Kidney epithelial cell (primary cell): ENCODE measurements around the gene CAMK4. TPM values are rescaled to one million over a fixed set of nuclear protein-coding genes. Genes with fewer than 3 reads are reported as not detected.

Experiments
- DNase-seq: peaks from one replicate; pipeline ENCODE4 v3.0.0-alpha.2; 2010; ENCODE audit warnings: low read depth
- H3K27me3 ChIP-seq: 2 replicates; pipeline ENCODE4 v1.6.0; 2011; ENCODE audit warnings: low read length; ENCODE audit not compliant: control insufficient read depth, insufficient read depth
- H3K36me3 ChIP-seq: 2 replicates; pipeline ENCODE4 v1.5.1; 2011; ENCODE audit warnings: low read length; ENCODE audit not compliant: control insufficient read depth, insufficient read depth
- H3K4me3 ChIP-seq: 2 replicates; pipeline ENCODE4 v1.5.1; 2011; ENCODE audit warnings: low read depth, mild to moderate bottlenecking, control low read depth, low read length
- CTCF ChIP-seq: IDR thresholded peaks from 2 replicates; pipeline ENCODE4 v1.5.1; 2011; ENCODE audit warnings: mild to moderate bottlenecking, moderate library complexity, low read length, control low read depth, inconsistent platforms; ENCODE audit not compliant: insufficient read depth, poor library complexity, severe bottlenecking
- total RNA-seq: library from RNA; depleted of rRNA; stranded (reverse); fragments of >200 nt; gene quantifications from 2 replicates; pipeline ENCODE4 v1.2.3, GENCODE V29; 2015

The CAMK4 gene
- total RNA-seq, 1 donor from 2014 or later: 0.75 TPM

GRCh38 chr5:111507276-111507675 lies 283.1 kb downstream of the CAMK4 start:
- H3K36me3 ChIP-seq: no peaks in the 10 kb centered on the region
- DNase-seq: no peak
- H3K27me3 ChIP-seq: no peaks in the 10 kb centered on the region
- no peak for TF ChIP-seq CTCF
- no peak overlapping the region for H3K4me3 ChIP-seq

DNA sequence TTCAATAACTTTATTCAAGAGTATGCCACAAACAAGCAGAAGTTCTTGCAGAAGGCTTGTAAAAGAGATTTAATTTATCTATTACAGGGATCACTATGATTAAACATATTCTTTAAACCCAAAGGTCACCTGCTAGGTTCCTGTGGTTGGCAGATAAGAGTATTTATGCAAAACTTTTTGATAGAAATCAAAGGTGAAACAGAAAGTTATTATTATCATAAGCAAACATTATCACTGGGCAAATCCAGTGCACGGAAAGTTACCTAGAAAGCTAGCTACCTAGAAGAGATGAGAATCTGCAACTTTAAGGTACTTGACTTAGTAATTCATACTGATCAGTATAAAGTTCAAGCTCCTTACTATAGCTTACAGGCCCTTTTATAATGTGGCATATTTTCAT lies 284.9 kb downstream of the CAMK4 start:
- no peaks in the 10 kb centered on the region for H3K27me3 ChIP-seq
- H3K36me3 ChIP-seq: no peaks in the 10 kb centered on the region
- no peak for TF ChIP-seq CTCF
- peak overlapping the region; percentile 98 for H3K4me3 ChIP-seq
- DNase-seq: no peak

DNA sequence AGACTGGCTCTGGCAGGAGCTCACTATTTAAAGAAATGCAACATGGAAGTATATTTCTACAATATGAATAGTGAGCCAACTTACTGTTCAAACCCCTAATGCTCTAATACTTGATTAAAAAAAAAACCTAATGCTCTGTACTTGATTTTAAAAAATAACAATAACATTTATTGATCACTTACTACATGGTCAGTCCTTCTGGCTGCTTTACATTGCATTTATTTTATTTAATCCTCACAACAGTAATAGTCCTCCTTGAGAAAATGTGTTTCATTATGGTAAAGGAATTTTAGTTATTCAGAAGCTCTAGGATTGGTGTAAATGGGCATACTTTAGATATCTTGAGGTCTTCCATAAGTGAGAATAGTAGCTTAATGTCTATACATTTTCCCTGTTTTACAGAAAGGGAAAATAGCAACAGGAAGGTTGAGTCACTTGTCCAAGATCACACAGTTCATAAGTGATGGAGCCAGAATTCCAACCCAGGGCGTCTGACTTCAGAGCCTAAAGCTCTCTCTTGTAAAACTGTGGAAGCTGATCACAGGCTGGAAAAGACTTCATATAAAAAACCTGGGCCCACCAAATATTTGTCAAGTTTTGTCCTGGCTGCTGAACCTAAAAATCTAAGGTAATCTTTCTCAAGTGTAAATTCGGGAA lies 287.1 kb downstream of the CAMK4 start:
- Histone ChIP-seq H3K27me3 (no peaks in the 10 kb centered on the region), H3K4me3 (peak overlapping the region; percentile 98), H3K36me3 (no peaks in the 10 kb centered on the region)
- DNase-seq: no peak
- no peak for TF ChIP-seq CTCF

GRCh38 chr5:111511831-111512374 lies 287.7 kb downstream of the CAMK4 start:
- DNase-seq: no peak
- no peak for TF ChIP-seq CTCF
- no peaks in the 10 kb centered on the region for H3K36me3 ChIP-seq
- H3K4me3 ChIP-seq: peak overlapping the region; percentile 98
- H3K27me3 ChIP-seq: no peaks in the 10 kb centered on the region

DNA sequence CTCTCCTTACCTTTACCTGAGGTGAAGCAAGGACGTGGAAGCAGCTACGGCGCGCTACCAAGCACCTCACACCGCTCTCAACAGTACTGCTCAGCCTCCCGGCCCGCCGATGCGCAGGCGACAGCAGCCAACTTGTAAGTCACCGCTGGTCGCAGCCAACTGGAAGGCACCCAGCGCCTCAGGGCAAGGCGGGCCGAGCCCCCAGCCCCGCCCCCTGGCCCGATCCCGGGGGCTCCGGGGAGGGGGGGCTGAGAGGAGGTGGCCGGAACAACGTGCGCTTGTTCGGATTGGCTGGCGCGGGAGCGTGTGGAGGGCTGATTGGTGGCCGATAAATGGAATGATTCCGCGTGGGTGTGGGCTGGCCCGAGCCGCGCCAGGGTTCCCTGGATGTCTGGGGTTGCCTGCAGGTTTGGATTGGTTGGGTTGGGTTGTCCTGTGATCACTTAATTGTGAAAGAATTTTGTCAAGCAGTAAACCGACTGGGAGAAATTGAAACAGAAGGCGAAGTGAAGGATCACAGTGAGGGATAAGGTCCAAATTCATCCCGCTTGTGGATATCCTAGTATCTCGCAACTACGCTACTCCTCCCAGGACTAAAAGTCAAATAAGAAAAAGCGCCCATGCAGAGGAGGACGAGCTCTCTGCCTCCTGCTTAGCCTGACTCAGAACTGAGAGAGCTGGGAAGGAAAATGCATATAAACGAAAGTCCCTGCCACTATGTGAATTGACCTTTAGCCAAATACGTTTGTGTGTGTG lies 288.4 kb downstream of the CAMK4 start, which contains the start of gene STARD4:
TSS of gene STARD4 (minus strand) at position 161 of the 756 bp plus-strand sequence. CDS start 5,102 bp downstream, outside the sequence.
- TF ChIP-seq CTCF: no peak
- DNase-seq: peak; percentile 87

GRCh38 chr5:111513131-111513520 lies 288.9 kb downstream of the CAMK4 start:
- TF ChIP-seq CTCF: no peak
- Histone ChIP-seq H3K27me3 (no peaks in the 10 kb centered on the region), H3K36me3 (no peaks in the 10 kb centered on the region), H3K4me3 (peak overlapping the region; percentile 98)
- no peak for DNase-seq

More for the DNA sequence above, 288.4 kb downstream of the CAMK4 start, which contains the start of gene STARD4:
- no peaks in the 10 kb centered on the region for H3K36me3 ChIP-seq
- peak within 1 kb of the TSS; percentile 98 for H3K4me3 ChIP-seq
- no peaks in the 10 kb centered on the region for H3K27me3 ChIP-seq
